GM12878 (cell line): ENCODE measurements around the gene LSM10.

Experiments
- CREM ChIP-seq: IDR thresholded peaks from 2 replicates; pipeline ENCODE4 v1.6.1; 2014; ENCODE audit warnings: antibody characterized with exemption, low read depth
- CTCF ChIP-seq, 3 experiments: IDR thresholded peaks in 2 of 3; conservative IDR thresholded peaks in 1 of 3; 2 replicates each; pipeline ENCODE4 v1.5.1; 2011; ENCODE audit warnings: low read depth in 3 of 3, low read length in 3 of 3, mild to moderate bottlenecking in 3 of 3, control low read depth in 2 of 3, moderate library complexity in 2 of 3, inconsistent platforms in 1 of 3, mixed read lengths in 1 of 3; ENCODE audit not compliant: control insufficient read depth in 2 of 3, insufficient read depth in 1 of 3; ENCODE audit errors: extremely low read depth in 1 of 3
- EED ChIP-seq: sonication (generic); IDR thresholded peaks from 2 replicates; pipeline ENCODE4 v1.6.1; 2016; ENCODE audit warnings: antibody characterized with exemption, low read depth
- MAX ChIP-seq: IDR thresholded peaks from 2 replicates; pipeline ENCODE4 v1.6.1; 2012; ENCODE audit warnings: low read depth, low read length, improper control_type of control experiment
- NFIC ChIP-seq: IDR thresholded peaks from 2 replicates; pipeline ENCODE4 v1.6.1; 2012; ENCODE audit warnings: low read depth, mild to moderate bottlenecking, inconsistent platforms, low read length, moderate library complexity
- POLR2A ChIP-seq: IDR thresholded peaks from 2 replicates; pipeline ENCODE4 v1.6.1; 2011; ENCODE audit warnings: low read depth, mild to moderate bottlenecking, low read length
- TCF12 ChIP-seq: IDR thresholded peaks from 2 replicates; pipeline ENCODE4 v1.6.1; 2011; ENCODE audit warnings: low read depth, mild to moderate bottlenecking, low read length
- USF2 ChIP-seq: IDR thresholded peaks from 2 replicates; pipeline ENCODE4 v1.6.1; 2011; ENCODE audit warnings: low read depth, low read length, improper control_type of control experiment, borderline replicate concordance
- ZNF207 ChIP-seq: fragments of 450-650 bp; IDR thresholded peaks from 2 replicates; pipeline ENCODE4 v1.6.1; 2014; ENCODE audit warnings: antibody characterized with exemption, mild to moderate bottlenecking, borderline replicate concordance
- ZNF24 ChIP-seq: fragments of 450-650 bp; IDR thresholded peaks from 2 replicates; pipeline ENCODE4 v1.6.1; 2017; ENCODE audit warnings: antibody characterized with exemption, mild to moderate bottlenecking

- TF ChIP-seq MAX (no peak), CTCF (IDR thresholded peaks at IDR 0.05 in 2 of 3, conservative IDR thresholded peaks at IDR 0.05 in 1 of 3; ENCODE audit: control insufficient read depth in 2 of 3, extremely low read depth in 1 of 3, insufficient read depth in 1 of 3, low read depth in 3 of 3, low read length in 3 of 3) (no peak), NFIC (no peak), ZNF24 (no peak), POLR2A (no peak), EED (no peak), CREM (no peak), ZNF207 (no peak), USF2 (no peak), TCF12 (no peak)
These were observed 53.4 kb downstream of the LSM10 start for GRCh38 chr1:36344395-36344680.
